ENCODE measurements around the gene SCG3. TPM values are rescaled to one million over a fixed set of nuclear protein-coding genes. Genes with fewer than 3 reads are reported as not detected.
A peak's percentile ranks its signal among the peaks of the same experiment; 100 is the strongest.

SCG3 gene
- total RNA-seq, 2 experiments from 2014 or later: not detected

- peak; percentile 76 for ATAC-seq
- Mint-ChIP-seq H3K4me3 (no peak overlapping the region), H3K36me3 (ENCODE audit: low read depth) (peaks cover 18% of the 10 kb centered on the region)
Observed at GRCh38 chr15:51768018-51768417, 86.7 kb downstream of the SCG3 start.

More at GRCh38 chr15:51768018-51768417, 86.7 kb downstream of the SCG3 start:
- peaks cover 8% of the 10 kb centered on the region for H3K4me1 Mint-ChIP-seq (ENCODE audit: low read depth)
- peak overlapping the region; percentile 82 for H3K27ac Mint-ChIP-seq
- H3K9me3 Mint-ChIP-seq: no peaks in the 10 kb centered on the region
- ChIA-PET CTCF (interaction anchor here (0.8 to 5.8 kb wide), 6 partner anchors 9 to 118 kb away, joined by 3 to 41 read pairs (median 4); no protein-coding TSS in a partner anchor), POLR2A (interaction anchor here (0.7 to 1.5 kb wide), 3 partner anchors 8 to 31 kb away, joined by 3 to 5 read pairs (median 4); partner anchors contain the start of gene LYSMD2)
- intact Hi-C loops (cut with micrococcal nuclease): no loop called here
- TF ChIP-seq CTCF (IDR thresholded peaks at IDR 0.05): no peak
- DNase-seq: peak; percentile 25
- no peaks in the 10 kb centered on the region for H3K27me3 Mint-ChIP-seq

Other genes starting within 250 kb of the SCG3 start
- gene DMXL2, start 58.7 kb upstream of the SCG3 start, total RNA-seq: 1 to 10 TPM; 4.2 to 4.8 TPM
- gene LYSMD2, start 56.2 kb downstream of the SCG3 start, total RNA-seq: 10 to 100 TPM; 18.5 to 19.0 TPM
- 1 to 10 TPM; 4.8 to 7.0 TPM for gene TMOD2, start 70.1 kb downstream of the SCG3 start, total RNA-seq
- gene TMOD3, start 148.2 kb downstream of the SCG3 start, total RNA-seq: 10 to 100 TPM; 53.6 to 59.2 TPM

Data from activated CD8-positive, alpha-beta T cell treated with anti-CD3 and anti-CD28 coated beads for 36 hours (primary cell).